Measurements from ENCODE around the gene SELENON. TPM values are rescaled to one million over a fixed set of nuclear protein-coding genes. Genes with fewer than 3 reads are reported as not detected.

Gene SELENON, protein sequence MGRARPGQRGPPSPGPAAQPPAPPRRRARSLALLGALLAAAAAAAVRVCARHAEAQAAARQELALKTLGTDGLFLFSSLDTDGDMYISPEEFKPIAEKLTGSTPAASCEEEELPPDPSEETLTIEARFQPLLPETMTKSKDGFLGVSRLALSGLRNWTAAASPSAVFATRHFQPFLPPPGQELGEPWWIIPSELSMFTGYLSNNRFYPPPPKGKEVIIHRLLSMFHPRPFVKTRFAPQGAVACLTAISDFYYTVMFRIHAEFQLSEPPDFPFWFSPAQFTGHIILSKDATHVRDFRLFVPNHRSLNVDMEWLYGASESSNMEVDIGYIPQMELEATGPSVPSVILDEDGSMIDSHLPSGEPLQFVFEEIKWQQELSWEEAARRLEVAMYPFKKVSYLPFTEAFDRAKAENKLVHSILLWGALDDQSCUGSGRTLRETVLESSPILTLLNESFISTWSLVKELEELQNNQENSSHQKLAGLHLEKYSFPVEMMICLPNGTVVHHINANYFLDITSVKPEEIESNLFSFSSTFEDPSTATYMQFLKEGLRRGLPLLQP
- 83.4 TPM for total RNA-seq
- long read RNA-seq, full-length matches to known transcripts = 9 of 53 reads
- long read RNA-seq, partial matches to known transcripts = 41 of 53 reads
- long read RNA-seq, other reads (novel, unspliced or antisense) = 3 of 53 reads

DNA sequence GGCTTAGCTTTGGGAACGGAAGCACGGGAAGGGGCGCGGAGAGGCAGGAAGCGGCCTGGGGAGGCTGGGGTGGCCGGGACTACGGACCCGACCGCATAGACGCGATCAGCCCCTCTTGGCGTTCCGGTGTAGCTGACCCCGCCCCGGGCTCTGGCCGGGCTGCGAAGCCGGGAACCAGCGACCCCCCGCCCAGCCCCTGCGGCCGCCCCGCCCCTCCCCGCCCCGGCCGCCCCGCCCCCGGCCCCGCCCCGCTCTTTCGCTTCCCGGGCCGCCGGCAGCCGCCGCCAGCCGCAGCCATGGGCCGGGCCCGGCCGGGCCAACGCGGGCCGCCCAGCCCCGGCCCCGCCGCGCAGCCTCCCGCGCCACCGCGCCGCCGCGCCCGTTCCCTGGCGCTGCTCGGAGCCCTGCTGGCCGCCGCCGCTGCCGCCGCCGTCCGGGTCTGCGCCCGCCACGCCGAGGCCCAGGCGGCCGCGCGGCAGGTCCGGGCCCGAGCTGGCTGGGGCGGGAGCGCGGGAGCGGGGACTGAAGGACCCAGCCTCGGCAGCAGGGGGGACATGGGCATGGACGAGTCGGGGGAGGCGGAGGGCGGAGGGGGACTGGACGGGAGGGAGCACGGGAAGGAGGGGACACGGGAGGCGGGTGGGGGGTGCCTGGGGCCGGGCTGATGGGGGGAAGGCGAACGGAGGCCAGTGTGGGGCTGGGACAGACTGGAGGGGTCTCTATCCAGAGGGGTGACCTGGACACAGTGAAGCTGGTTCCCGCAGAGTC lies at the start of gene SELENON:
Gene SELENON (plus strand): TSS at position 259 of the 768 bp plus-strand sequence. CDS start 38 bp downstream, at position 297.
- no peaks in the 10 kb centered on the region for H3K9me3 ChIP-seq
- peak; percentile 70 for ATAC-seq
- no peaks in the 10 kb centered on the region for H3K27me3 ChIP-seq (ENCODE audit: low read depth)
- intact Hi-C loops (cut with DNase I) = loop anchor here (10.0 kb wide), 1 partner anchor 185 kb away; the partner anchor contains the start of gene MAN1C1
- peaks cover 80% of the 10 kb centered on the region for H3K4me1 ChIP-seq
- H3K27ac ChIP-seq = peak within 1 kb of the TSS; percentile 85
- TF ChIP-seq, protein P1, sequence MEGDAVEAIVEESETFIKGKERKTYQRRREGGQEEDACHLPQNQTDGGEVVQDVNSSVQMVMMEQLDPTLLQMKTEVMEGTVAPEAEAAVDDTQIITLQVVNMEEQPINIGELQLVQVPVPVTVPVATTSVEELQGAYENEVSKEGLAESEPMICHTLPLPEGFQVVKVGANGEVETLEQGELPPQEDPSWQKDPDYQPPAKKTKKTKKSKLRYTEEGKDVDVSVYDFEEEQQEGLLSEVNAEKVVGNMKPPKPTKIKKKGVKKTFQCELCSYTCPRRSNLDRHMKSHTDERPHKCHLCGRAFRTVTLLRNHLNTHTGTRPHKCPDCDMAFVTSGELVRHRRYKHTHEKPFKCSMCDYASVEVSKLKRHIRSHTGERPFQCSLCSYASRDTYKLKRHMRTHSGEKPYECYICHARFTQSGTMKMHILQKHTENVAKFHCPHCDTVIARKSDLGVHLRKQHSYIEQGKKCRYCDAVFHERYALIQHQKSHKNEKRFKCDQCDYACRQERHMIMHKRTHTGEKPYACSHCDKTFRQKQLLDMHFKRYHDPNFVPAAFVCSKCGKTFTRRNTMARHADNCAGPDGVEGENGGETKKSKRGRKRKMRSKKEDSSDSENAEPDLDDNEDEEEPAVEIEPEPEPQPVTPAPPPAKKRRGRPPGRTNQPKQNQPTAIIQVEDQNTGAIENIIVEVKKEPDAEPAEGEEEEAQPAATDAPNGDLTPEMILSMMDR (IDR thresholded peaks at IDR 0.05) = no peak
- H3K36me3 ChIP-seq = peaks cover 4% of the 10 kb centered on the region
- DNase-seq = peak; percentile 86
- H3K4me3 ChIP-seq = peak within 1 kb of the TSS; percentile 62

DNA sequence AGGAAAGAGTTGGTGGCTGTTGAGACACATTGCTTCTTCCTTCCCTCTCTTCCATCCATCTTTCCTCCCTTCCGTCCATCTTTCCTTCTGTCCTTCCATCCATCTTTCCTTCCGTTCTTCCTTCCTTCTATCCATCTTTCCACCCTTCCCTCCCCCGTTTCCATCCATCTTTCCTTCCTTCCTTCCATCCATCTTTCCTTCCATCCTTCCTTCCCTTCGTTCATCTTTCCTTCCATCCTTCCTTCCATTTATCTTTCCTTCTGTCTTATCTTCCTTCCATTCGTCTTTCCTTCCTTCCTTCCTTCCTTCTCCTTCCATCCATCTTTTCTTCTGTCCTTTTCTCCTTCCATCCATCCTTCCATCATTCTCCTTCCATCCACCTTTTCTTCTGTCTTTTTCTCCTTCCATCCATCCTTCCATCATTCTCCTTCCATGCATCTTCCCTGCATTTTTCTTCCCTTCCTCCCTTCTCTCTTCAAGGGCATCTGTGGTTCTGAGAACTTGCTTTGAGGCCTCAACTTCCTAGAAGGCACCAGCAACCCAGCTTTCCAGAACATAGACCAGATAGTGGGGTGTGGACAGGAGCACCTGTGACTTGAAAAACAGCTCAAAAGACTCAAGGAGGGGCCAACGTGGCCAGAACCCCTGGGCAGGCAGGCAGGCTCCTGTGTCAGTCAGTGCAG lies 48.9 kb upstream of the SELENON start:
- no peak overlapping the region for H3K27ac ChIP-seq
- H3K36me3 ChIP-seq = peaks cover 12% of the 10 kb centered on the region
- intact Hi-C loops (cut with DNase I) = no loop called here
- no peaks in the 10 kb centered on the region for H3K27me3 ChIP-seq (ENCODE audit: low read depth)
- H3K4me1 ChIP-seq = peaks cover under 1% of the 10 kb centered on the region
- no peaks in the 10 kb centered on the region for H3K9me3 ChIP-seq
- DNase-seq (no peak), ATAC-seq (no peak)
- H3K4me3 ChIP-seq = no peak overlapping the region
- TF ChIP-seq, protein P1 (IDR thresholded peaks at IDR 0.05) = no peak

DNA sequence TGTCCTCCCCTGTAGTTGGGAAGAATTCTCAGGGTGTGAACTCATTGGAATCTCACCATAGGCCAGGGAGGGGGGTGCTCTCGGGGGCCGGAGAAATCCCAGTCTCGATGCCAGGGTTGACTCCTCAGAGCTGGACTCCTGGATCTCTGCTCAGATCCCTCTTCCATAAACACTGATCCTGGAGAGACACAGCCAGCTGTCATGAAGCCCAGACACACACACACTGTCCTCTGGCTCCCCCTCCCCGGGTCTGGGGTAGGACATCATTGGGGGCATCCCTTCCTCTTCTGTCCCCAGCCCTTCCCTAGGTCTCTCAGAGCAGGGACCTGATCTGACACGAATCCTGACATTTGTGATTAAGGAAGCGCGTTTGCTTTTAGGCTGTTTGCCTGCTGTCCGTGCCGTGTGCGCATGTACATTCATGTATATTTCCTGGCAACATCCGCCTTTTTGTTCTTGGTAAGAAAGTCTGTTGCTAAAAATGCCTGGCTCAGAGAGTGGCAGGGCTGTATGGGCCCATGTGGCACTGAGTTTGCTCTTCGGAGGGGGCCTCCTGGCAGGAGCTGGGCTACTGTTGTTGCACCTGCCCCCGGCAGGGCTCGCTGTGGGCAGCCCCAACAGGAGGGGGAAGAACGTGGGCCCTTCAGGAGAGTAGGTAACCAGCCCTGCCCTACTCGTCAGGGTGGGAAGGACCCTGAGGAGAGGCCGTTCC lies 45.4 kb upstream of the SELENON start:
- DNase-seq = no peak
- no peaks in the 10 kb centered on the region for H3K27me3 ChIP-seq (ENCODE audit: low read depth)
- intact Hi-C loops (cut with DNase I) = no loop called here

DNA sequence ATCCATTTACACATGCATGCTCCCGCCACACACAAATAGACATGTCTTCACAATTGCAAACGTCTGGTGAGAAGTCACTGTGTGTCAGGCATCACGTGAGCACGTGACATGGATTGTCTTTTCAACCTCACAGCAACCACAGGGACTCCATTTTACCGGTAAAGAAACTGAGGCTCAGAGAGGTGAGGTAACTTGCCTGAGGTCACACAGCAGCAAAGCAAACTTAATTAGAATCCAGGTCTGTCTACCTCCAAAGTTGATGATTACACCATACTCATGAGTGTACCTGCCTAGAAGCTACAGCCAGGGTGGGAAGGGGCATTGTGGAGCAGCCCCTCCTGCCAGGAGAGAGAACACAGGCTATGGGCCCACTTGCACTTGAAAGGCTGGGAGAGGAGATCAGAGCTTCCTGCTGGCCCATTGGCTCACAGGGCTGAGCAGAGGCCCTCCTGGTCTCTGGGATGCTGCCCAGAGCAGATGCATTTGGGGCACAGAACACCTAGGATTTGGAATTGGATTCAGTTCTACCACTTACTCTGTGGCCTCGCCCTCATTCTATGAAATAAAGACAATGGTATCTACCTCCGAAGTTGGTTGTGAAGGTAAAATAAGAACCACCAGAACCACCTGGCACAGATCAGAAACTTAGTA lies 44.4 kb upstream of the SELENON start:
- Histone ChIP-seq H3K36me3 (peaks cover 17% of the 10 kb centered on the region), H3K4me1 (peaks cover 5% of the 10 kb centered on the region), H3K27ac (no peak overlapping the region), H3K27me3 (ENCODE audit: low read depth) (no peaks in the 10 kb centered on the region), H3K4me3 (no peak overlapping the region), H3K9me3 (no peaks in the 10 kb centered on the region)
- DNase-seq (no peak), ATAC-seq (no peak)
- intact Hi-C loops (cut with DNase I) = no loop called here
- TF ChIP-seq, protein P1 (IDR thresholded peaks at IDR 0.05) = no peak

More for the DNA sequence above, 45.4 kb upstream of the SELENON start:
- ATAC-seq = no peak
- Histone ChIP-seq H3K9me3 (no peaks in the 10 kb centered on the region), H3K4me1 (peaks cover 5% of the 10 kb centered on the region), H3K27ac (no peak overlapping the region), H3K4me3 (no peak overlapping the region), H3K36me3 (peaks cover 12% of the 10 kb centered on the region)
- TF ChIP-seq, protein P1 (IDR thresholded peaks at IDR 0.05) = no peak
